K562 (cell line): ENCODE results near the gene PAIP2. TPM values are rescaled to one million over a fixed set of nuclear protein-coding genes. Genes with fewer than 3 reads are reported as not detected.

ENCODE experiments used
- ATAC-seq: fragments of 200-7000 bp; cut with Tn5 transposase; 3 replicates; pipeline ENCODE4 v1.9.1; 2020; ENCODE audit warnings: moderate library complexity
- BruUV-seq: library from RNA; stranded (reverse); fragments of 400-500 nt; replicated peaks from 2 replicates; lab custom pipeline; 2021; lab: Mats Ljungman, UMichigan
- CTCF ChIA-PET: fragments of 300-600 bp; formaldehyde crosslinking; extraction: SDS; loops from one replicate; lab custom pipeline; 2021; ENCODE audit warnings: low intra/inter-chr PET ratio; lab: Yijun Ruan, JAX
- POLR2A ChIA-PET: fragments of 300-600, 350-650 bp; sonication (Branson Sonifier 250); formaldehyde crosslinking; extraction: SDS; loops from one replicate; lab custom pipeline; 2021; ENCODE audit warnings: antibody characterized with exemption, inconsistent platforms; lab: Yijun Ruan, JAX
- DNase-seq, 4 experiments: peaks; one replicate each; pipeline versions ENCODE4 v3.0.0 to v3.0.0-alpha.2; 2011 to 2018; ENCODE audit warnings: low spot score in 3 of 4, mixed read lengths in 3 of 4; ENCODE audit errors: extremely low read depth in 1 of 4
- FAIRE-seq: peaks from 2 replicates; lab custom pipeline; 2011; peaks lifted over from hg19 to GRCh38; lab: Jason Lieb, UNC
- H2AFZ ChIP-seq: 2 replicates; pipeline ENCODE4 v1.6.0; 2011; ENCODE audit warnings: low read depth, low read length, control low read depth, inconsistent platforms
- H3K27ac ChIP-seq: fragments of 200-600 bp; 3 replicates; pipeline ENCODE4 v1.8.0; 2011; ENCODE audit warnings: low read depth, mild to moderate bottlenecking, control low read depth, inconsistent platforms, low read length, moderate library complexity, mixed read lengths; ENCODE audit errors: extremely low read depth
- H3K27me3 ChIP-seq, 2 experiments: fragments of 300-600 bp in 1 of 2; 2 replicates in 1 of 2; 3 replicates in 1 of 2; pipeline versions ENCODE4 v1.6.0 to v1.8.0; 2011; ENCODE audit warnings: inconsistent platforms in 2 of 2, low read length in 2 of 2, mild to moderate bottlenecking in 1 of 2, mixed read lengths in 1 of 2, moderate library complexity in 1 of 2; ENCODE audit not compliant: control insufficient read depth in 2 of 2, insufficient read depth in 2 of 2
- H3K36me3 ChIP-seq: fragments of 300-600 bp; 3 replicates; pipeline ENCODE4 v1.8.0; 2011; ENCODE audit warnings: mild to moderate bottlenecking, low read length, inconsistent platforms; ENCODE audit not compliant: control insufficient read depth, insufficient read depth
- H3K4me1 ChIP-seq, 2 experiments: fragments of 200-600 bp in 1 of 2; replicated peaks in 1 of 2; 2 replicates in 1 of 2; 3 replicates in 1 of 2; pipeline versions ENCODE4 v1.5.1 to v1.8.0; 2011; ENCODE audit warnings: inconsistent platforms in 2 of 2, low read length in 2 of 2, mild to moderate bottlenecking in 1 of 2, mixed read lengths in 1 of 2, moderate library complexity in 1 of 2; ENCODE audit not compliant: control insufficient read depth in 2 of 2, insufficient read depth in 2 of 2
- H3K4me2 ChIP-seq: 2 replicates; pipeline ENCODE4 v1.6.1; 2011; ENCODE audit warnings: low read length, control low read depth, inconsistent platforms, mixed read lengths; ENCODE audit not compliant: insufficient read depth
- H3K4me3 ChIP-seq: fragments of 200-600 bp; sonication (generic), shearing (Covaris generic); 2 replicates; pipeline ENCODE4 v1.5.1; 2016; ENCODE audit warnings: control low read depth, inconsistent platforms
- H3K79me2 ChIP-seq: fragments of 200-600 bp; 3 replicates; pipeline ENCODE4 v1.8.0; 2011; ENCODE audit warnings: low read length, inconsistent platforms; ENCODE audit not compliant: control insufficient read depth, insufficient read depth
- H3K9ac ChIP-seq, 2 experiments: 2 replicates each; pipeline versions ENCODE4 v1.6.0 to v1.6.1; 2011; ENCODE audit warnings: low read depth in 2 of 2, low read length in 2 of 2, control low read depth in 1 of 2, inconsistent platforms in 1 of 2, mild to moderate bottlenecking in 1 of 2, mixed read lengths in 1 of 2; ENCODE audit not compliant: insufficient read depth in 1 of 2
- H3K9me1 ChIP-seq: one replicate; pipeline ENCODE4 v1.6.0; 2011; ENCODE audit warnings: inconsistent platforms, mild to moderate bottlenecking, low read length, moderate library complexity; ENCODE audit not compliant: control insufficient read depth, insufficient read depth
- H3K9me3 ChIP-seq: replicated peaks from 2 replicates; pipeline ENCODE4 v1.5.1; 2011; ENCODE audit warnings: low read depth, low read length, inconsistent platforms; ENCODE audit not compliant: control insufficient read depth, insufficient read depth
- H4K20me1 ChIP-seq: replicated peaks from 2 replicates; pipeline ENCODE4 v1.6.1; 2011; ENCODE audit warnings: low read length, inconsistent platforms, mixed read lengths; ENCODE audit not compliant: control insufficient read depth, insufficient read depth
- AFF4 ChIP-seq: sonication (generic); formaldehyde crosslinking; IDR thresholded peaks from 2 replicates; pipeline ENCODE4 v1.8.0; 2023; ENCODE audit warnings: mild to moderate bottlenecking, missing genetic modification reagents
- CBX1 ChIP-seq: sonication (generic); IDR thresholded peaks from 2 replicates; pipeline ENCODE4 v1.6.1; 2016; ENCODE audit warnings: antibody characterized with exemption, low read depth, mild to moderate bottlenecking
- CTBP1 ChIP-seq: fragments of 450-650 bp; IDR thresholded peaks from 2 replicates; pipeline ENCODE4 v1.6.1; 2016; ENCODE audit warnings: borderline replicate concordance
- EP400 ChIP-seq: fragments of 450-650 bp; IDR thresholded peaks from 2 replicates; pipeline ENCODE4 v1.6.1; 2017; ENCODE audit warnings: antibody characterized with exemption, mild to moderate bottlenecking, moderate library complexity
- FUS ChIP-seq: fragments of 200-400 bp; formaldehyde crosslinking; optimal IDR thresholded peaks from 2 replicates; pipeline ENCODE3; 2017; ENCODE audit warnings: low read depth, low read length
- GABPA ChIP-seq: fragments of 200-800 bp; sonication (Bioruptor generic); conservative IDR thresholded peaks from 2 replicates; pipeline ENCODE4 v1.6.1; 2016; ENCODE audit warnings: low read depth, missing genetic modification characterization, missing compliant biosample characterization
- HNRNPLL ChIP-seq: fragments of 200-400 bp; formaldehyde crosslinking; IDR thresholded peaks from 2 replicates; pipeline ENCODE4 v1.6.1; 2017; ENCODE audit warnings: low read length, low read depth, mild to moderate bottlenecking; ENCODE audit not compliant: poor library complexity, severe bottlenecking
- MAFG ChIP-seq: fragments of 450-650 bp; conservative IDR thresholded peaks from 2 replicates; pipeline ENCODE4 v1.6.1; 2016; ENCODE audit warnings: missing genetic modification characterization, missing compliant biosample characterization
- NCOR1 ChIP-seq: fragments of 450-650 bp; IDR thresholded peaks from 2 replicates; pipeline ENCODE4 v1.6.1; 2016; ENCODE audit warnings: mild to moderate bottlenecking, moderate library complexity
- RBM15 ChIP-seq: fragments of 200-400 bp; formaldehyde crosslinking; IDR thresholded peaks from 2 replicates; pipeline ENCODE4 v1.6.1; 2018; ENCODE audit warnings: mild to moderate bottlenecking, low read length, moderate library complexity; ENCODE audit not compliant: insufficient read depth
- SMARCC2 ChIP-seq: fragments of 450-650 bp; IDR thresholded peaks from 2 replicates; pipeline ENCODE4 v1.6.1; 2017; ENCODE audit warnings: antibody characterized with exemption, moderate library complexity, mild to moderate bottlenecking, low read depth
- SREBF1 ChIP-seq: fragments of 150-350 bp; IDR thresholded peaks from 2 replicates; pipeline ENCODE4 v1.6.1; 2014; ENCODE audit warnings: antibody characterized with exemption, low read depth, low read length, borderline replicate concordance
- ZC3H4 ChIP-seq: sonication (generic); formaldehyde crosslinking; IDR thresholded peaks from 2 replicates; pipeline ENCODE4 v1.9.0; 2021; ENCODE audit warnings: missing genetic modification reagents, borderline replicate concordance
- ZNF217 ChIP-seq: sonication (generic); formaldehyde crosslinking; IDR thresholded peaks from 2 replicates; pipeline ENCODE4 v1.8.0; 2022; ENCODE audit warnings: mild to moderate bottlenecking, missing genetic modification reagents
- ZNF589 ChIP-seq: fragments of 200-800 bp; sonication (Bioruptor generic); IDR thresholded peaks from 2 replicates; pipeline ENCODE4 v1.6.1; 2016; ENCODE audit warnings: low read depth, missing genetic modification characterization, missing compliant biosample characterization
- ZNF717 ChIP-seq: fragments of 250-450 bp; sonication (Bioruptor Pico); IDR thresholded peaks from 2 replicates; pipeline ENCODE4 v1.5.0; 2021
- WGBS: fragments of 100-300 bp; shearing (Covaris generic); methylation state at CpG from one replicate; pipeline ENCODE4 v1.1.6; 2016; ENCODE audit warnings: low coverage, mixed read lengths; ENCODE audit not compliant: insufficient coverage; ENCODE audit errors: missing lambda C conversion rate; 5-methylcytosine and 5-hydroxymethylcytosine counted together
- in situ Hi-C: fragments of 300-500 bp; cut with MboI; formaldehyde crosslinking; loops from 4 replicates; pipeline ENCODE4 v1.15.0; 2018; ENCODE audit warnings: inconsistent platforms, mixed read lengths
- intact Hi-C: fragments of 100-400 bp; cut with micrococcal nuclease; formaldehyde crosslinking; loops from 2 replicates; pipeline ENCODE4 v1.14.2; 2022
- polyA plus RNA-seq, 8 experiments: library from polyadenylated mRNA; depleted of rRNA in 4 of 8; stranded (reverse) in 5 of 8; unstranded in 3 of 8; fragments of >200 nt; fragmentation: Nextera tagmentation in 2 of 8; fragmentation: Illumina TruSeq in 1 of 8; extraction: Ambion mirVana in 2 of 8; extraction: Trizol in 1 of 8; gene quantifications; 2 replicates each; pipeline versions ENCODE4 v1.2.1 to v1.2.3, GENCODE V29; 2011 to 2014; ENCODE audit warnings: inconsistent platforms in 1 of 8, missing spikeins in 1 of 8
- total RNA-seq, 7 experiments: library from RNA; depleted of rRNA in 6 of 7; stranded (reverse); fragments of >200 nt in 6 of 7; fragmentation: Illumina TruSeq in 2 of 7; extraction: Trizol in 2 of 7; gene quantifications; 2 replicates each; pipeline versions ENCODE4 v1.2.1 to v1.2.3, GENCODE V29; 2011 to 2021; ENCODE audit warnings: low replicate concordance in 1 of 7
- TF ChIP-seq, protein P1 (sequence below): fragments of 250-450 bp; sonication (Bioruptor Pico); IDR thresholded peaks from 2 replicates; pipeline ENCODE4 v1.5.0; 2020; ENCODE audit warnings: mild to moderate bottlenecking, borderline replicate concordance

Gene PAIP2
- total and polyA plus RNA-seq, 9 of the 15 experiments (the other 6 are each of a cell fraction or from before 2014, with no cell fraction given) = 78.3 to 187 (median 128) TPM

DNA sequence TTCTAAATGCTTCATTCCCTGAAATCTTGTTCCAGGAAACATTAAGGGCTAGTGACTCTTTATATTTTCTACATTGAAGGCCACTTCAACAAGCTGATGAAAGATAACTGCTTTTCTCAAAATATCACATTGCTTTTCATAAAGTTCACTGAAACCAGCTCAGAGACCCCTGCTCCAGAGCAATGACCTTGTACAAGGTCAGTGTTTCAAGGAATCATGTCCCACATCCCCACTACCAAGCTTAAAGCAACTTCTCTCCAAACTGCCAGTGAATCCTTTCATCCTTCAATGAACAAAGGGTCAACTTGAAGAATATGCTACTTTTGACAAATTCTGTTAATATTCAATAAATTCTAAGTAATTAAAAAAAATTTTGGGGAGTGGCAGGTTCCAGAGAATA, 74.2 kb downstream of the PAIP2 start (continued):
- TF ChIP-seq CTBP1 = no peak

GRCh38 chr5:139416651-139417050, 75.0 kb downstream of the PAIP2 start:
- intact Hi-C loops = loop anchor here (5.0 kb wide), 1 partner anchor 129 kb away; no protein-coding TSS in a partner anchor
- no peaks in the 10 kb centered on the region for H4K20me1 ChIP-seq
- H3K9me1 ChIP-seq = no peaks in the 10 kb centered on the region
- BruUV-seq = no TSS peak
- peaks cover 4 to 13% of the 10 kb centered on the region in 2 experiments for H3K4me1 ChIP-seq
- H3K9me3 ChIP-seq = no peaks in the 10 kb centered on the region
- TF ChIP-seq CBX1 (no peak), SREBF1 (no peak), ZNF589 (CRISPR knock-in tag) (no peak), NCOR1 (no peak), MAFG (tag) (no peak), SMARCC2 (no peak), ZNF717 (no peak), AFF4 (CRISPR knock-in tag) (no peak), HNRNPLL (no peak), ZC3H4 (CRISPR knock-in tag) (no peak), ZNF217 (CRISPR knock-in tag) (no peak), GABPA (tag) (no peak), FUS (no peak), RBM15 (no peak), EP400 (no peak)
- TF ChIP-seq, protein P1, sequence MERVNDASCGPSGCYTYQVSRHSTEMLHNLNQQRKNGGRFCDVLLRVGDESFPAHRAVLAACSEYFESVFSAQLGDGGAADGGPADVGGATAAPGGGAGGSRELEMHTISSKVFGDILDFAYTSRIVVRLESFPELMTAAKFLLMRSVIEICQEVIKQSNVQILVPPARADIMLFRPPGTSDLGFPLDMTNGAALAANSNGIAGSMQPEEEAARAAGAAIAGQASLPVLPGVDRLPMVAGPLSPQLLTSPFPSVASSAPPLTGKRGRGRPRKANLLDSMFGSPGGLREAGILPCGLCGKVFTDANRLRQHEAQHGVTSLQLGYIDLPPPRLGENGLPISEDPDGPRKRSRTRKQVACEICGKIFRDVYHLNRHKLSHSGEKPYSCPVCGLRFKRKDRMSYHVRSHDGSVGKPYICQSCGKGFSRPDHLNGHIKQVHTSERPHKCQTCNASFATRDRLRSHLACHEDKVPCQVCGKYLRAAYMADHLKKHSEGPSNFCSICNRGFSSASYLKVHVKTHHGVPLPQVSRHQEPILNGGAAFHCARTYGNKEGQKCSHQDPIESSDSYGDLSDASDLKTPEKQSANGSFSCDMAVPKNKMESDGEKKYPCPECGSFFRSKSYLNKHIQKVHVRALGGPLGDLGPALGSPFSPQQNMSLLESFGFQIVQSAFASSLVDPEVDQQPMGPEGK (CRISPR knock-in tag) = no peak
- 76% methylated on average over 9 of the region's 9 CpGs for WGBS
- H2AFZ ChIP-seq = no peak overlapping the region
- ChIA-PET CTCF (no interaction called here), POLR2A (interaction anchor here (0.7 to 1.9 kb wide), 2 partner anchors 23 to 73 kb away, joined by 3 to 6 read pairs; partner anchors contain the start of gene DNAJC18)
- peak; percentile 26; the same call in 2 of the 3 replicates for ATAC-seq
- in situ Hi-C loops = loop anchor here (10.0 kb wide), 1 partner anchor 348 kb away; no protein-coding TSS in a partner anchor
- no peak for DNase-seq
- H3K4me2 ChIP-seq = no peak overlapping the region
- H3K79me2 ChIP-seq = no peaks in the 10 kb centered on the region
- no peak overlapping the region for H3K27ac ChIP-seq
- H3K36me3 ChIP-seq = no peaks in the 10 kb centered on the region
- no peak overlapping the region for H3K4me3 ChIP-seq
- no peaks in the 10 kb centered on the region for H3K27me3 ChIP-seq
- FAIRE-seq = no peak
- 0 out of 4 replicates have a peak overlapping the region, but pooled peaks of 1 of the 2 experiments have one; percentile 0 for H3K9ac ChIP-seq
